BJ (cell line): ENCODE results near the gene TFF1. TPM values are rescaled to one million over a fixed set of nuclear protein-coding genes. Genes with fewer than 3 reads are reported as not detected.

ENCODE experiments used
- CTCF ChIA-PET: fragments of 350-600 bp; formaldehyde crosslinking; extraction: SDS; loops from one replicate; lab custom pipeline; 2021; ENCODE audit warnings: antibody characterized with exemption, inconsistent platforms; lab: Yijun Ruan, JAX
- POLR2A ChIA-PET: fragments of 300-600 bp; sonication (Branson Sonifier 250); formaldehyde crosslinking; extraction: SDS; loops from one replicate; lab custom pipeline; 2021; ENCODE audit warnings: antibody characterized with exemption; lab: Charles Lee
- DNase-seq: peaks from one replicate; pipeline ENCODE4 v3.0.0-alpha.2; 2011; ENCODE audit warnings: low read depth
- H3K27me3 ChIP-seq: 2 replicates; pipeline ENCODE4 v1.6.0; 2011; ENCODE audit warnings: low read length; ENCODE audit not compliant: control insufficient read depth, insufficient read depth
- H3K36me3 ChIP-seq: 2 replicates; pipeline ENCODE4 v1.5.1; 2011; ENCODE audit warnings: low read length; ENCODE audit not compliant: control insufficient read depth, insufficient read depth
- H3K4me3 ChIP-seq: 2 replicates; pipeline ENCODE4 v1.5.1; 2011; ENCODE audit warnings: low read depth, mild to moderate bottlenecking, control low read depth, low read length
- polyA plus RNA-seq: library from polyadenylated mRNA; depleted of rRNA; stranded (reverse); fragments of >200 nt; gene quantifications from 2 replicates; pipeline ENCODE4 v1.2.3, GENCODE V29; 2011
- TF ChIP-seq, protein P1 (sequence below): IDR thresholded peaks from 2 replicates; pipeline ENCODE4 v1.5.1; 2011; ENCODE audit warnings: low read depth, mild to moderate bottlenecking, control low read depth, inconsistent platforms, low read length, moderate library complexity; ENCODE audit not compliant: insufficient read depth

Gene TFF1
- polyA plus RNA-seq, 1 experiment, result not detected

DNA sequence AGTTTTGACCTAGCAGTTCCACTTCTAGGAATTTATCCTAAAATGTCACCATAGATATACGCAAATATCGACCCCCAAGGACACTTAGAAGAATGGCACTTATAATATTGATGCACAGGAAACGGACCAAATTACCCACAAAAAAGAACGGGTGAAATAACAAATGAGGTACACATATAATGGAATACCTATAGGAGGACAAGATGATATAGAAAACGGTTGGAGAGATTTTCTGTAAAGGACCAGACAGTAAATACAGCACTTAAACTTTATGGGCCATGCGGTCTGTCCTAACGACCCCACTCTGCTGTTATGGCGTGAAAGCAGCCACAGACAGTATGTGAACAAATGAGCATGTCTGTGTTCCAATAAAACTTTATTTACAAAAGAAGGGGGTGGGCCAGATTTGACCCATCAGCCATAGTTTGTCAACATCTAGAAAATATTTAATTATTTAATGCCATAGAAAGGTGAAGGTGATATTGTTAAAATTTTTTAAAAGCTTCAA lies 27.2 kb upstream of the TFF1 start:
- H3K4me3 ChIP-seq, result no peak overlapping the region
- ChIA-PET POLR2A (interaction anchor here (0.6 kb wide), 1 partner anchor 8 kb away, joined by 7 read pairs; no protein-coding TSS in a partner anchor), CTCF (interaction anchor here (1.5 kb wide), 1 partner anchor 12 kb away, joined by 3 read pairs; no protein-coding TSS in a partner anchor)
- H3K36me3 ChIP-seq, result no peaks in the 10 kb centered on the region
- TF ChIP-seq, protein P1, sequence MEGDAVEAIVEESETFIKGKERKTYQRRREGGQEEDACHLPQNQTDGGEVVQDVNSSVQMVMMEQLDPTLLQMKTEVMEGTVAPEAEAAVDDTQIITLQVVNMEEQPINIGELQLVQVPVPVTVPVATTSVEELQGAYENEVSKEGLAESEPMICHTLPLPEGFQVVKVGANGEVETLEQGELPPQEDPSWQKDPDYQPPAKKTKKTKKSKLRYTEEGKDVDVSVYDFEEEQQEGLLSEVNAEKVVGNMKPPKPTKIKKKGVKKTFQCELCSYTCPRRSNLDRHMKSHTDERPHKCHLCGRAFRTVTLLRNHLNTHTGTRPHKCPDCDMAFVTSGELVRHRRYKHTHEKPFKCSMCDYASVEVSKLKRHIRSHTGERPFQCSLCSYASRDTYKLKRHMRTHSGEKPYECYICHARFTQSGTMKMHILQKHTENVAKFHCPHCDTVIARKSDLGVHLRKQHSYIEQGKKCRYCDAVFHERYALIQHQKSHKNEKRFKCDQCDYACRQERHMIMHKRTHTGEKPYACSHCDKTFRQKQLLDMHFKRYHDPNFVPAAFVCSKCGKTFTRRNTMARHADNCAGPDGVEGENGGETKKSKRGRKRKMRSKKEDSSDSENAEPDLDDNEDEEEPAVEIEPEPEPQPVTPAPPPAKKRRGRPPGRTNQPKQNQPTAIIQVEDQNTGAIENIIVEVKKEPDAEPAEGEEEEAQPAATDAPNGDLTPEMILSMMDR, result no peak
- DNase-seq, result no peak
- H3K27me3 ChIP-seq, result no peaks in the 10 kb centered on the region

DNA sequence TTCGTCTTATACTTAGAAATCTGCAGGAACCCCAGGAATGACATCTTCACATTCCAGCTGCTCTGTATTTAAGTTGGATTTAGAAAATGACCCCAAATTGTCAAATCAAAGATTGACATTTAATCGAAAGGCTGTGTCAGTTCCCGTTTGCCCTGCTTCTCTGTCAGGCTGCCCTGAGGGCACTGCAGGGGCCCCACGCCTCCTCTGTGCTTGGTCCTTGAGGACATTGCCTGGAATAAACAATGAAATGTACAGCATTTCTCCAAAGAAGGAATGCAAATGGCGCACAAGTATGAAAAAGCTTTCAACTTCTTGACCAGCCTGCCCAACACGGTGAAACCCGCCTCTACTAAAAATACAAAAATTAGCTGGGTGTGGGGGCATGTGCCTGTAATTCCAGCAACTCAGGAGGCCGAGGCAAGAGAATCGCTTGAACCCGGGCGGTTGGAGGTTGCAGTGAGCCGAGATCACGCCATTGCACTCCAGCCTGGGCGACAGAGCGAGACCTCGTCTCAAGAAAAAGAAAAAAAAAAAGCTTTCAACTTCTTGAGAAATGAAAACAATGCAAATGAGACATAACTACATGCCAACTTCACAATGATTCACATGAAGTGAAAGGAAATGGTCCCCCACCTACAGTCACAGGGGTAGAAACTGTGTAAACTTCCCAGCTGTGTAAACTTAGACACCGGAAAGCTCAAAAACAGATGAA lies 26.6 kb upstream of the TFF1 start:
- TF ChIP-seq, protein P1, result no peak
- Histone ChIP-seq H3K27me3 (no peaks in the 10 kb centered on the region), H3K36me3 (no peaks in the 10 kb centered on the region), H3K4me3 (no peak overlapping the region)
- ChIA-PET POLR2A (interaction anchor here (0.6 kb wide), 1 partner anchor 8 kb away, joined by 7 read pairs; no protein-coding TSS in a partner anchor), CTCF (interaction anchor here (1.5 kb wide), 1 partner anchor 11 kb away, joined by 3 read pairs; no protein-coding TSS in a partner anchor)
- no peak for DNase-seq

GRCh38 chr21:42391297-42391696 lies 25.0 kb upstream of the TFF1 start:
- Histone ChIP-seq H3K4me3 (no peak overlapping the region), H3K27me3 (no peaks in the 10 kb centered on the region), H3K36me3 (no peaks in the 10 kb centered on the region)
- ChIA-PET CTCF (no interaction called here), POLR2A (no interaction called here)
- TF ChIP-seq, protein P1, result no peak
- DNase-seq, result no peak

DNA sequence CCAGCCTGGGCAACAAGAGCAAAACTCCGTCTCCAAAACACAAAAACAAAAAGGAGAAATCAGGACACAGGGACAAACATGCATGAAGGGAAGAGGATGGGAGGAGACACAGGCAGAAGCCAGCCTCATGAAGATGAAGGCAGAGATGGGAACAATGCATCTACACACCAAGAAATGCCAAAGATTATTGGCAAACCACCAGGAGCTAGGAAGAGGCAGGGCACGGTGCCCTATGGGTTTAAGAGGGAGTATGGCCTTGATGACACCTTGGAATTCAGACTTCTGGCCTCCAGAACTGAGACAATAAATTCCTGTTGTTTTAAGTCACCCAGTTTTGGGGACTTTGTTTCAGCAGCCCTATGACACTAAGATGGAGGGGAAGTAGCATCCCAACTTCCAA lies 24.4 kb upstream of the TFF1 start:
- no peaks in the 10 kb centered on the region for H3K36me3 ChIP-seq
- no peak overlapping the region for H3K4me3 ChIP-seq
- DNase-seq, result no peak
- TF ChIP-seq, protein P1, result no peak
- POLR2A ChIA-PET, result no interaction called here
- no peaks in the 10 kb centered on the region for H3K27me3 ChIP-seq
- CTCF ChIA-PET, result no interaction called here

- H3K4me3 ChIP-seq, result no peak overlapping the region
- TF ChIP-seq, protein P1, result no peak
- DNase-seq, result no peak
- ChIA-PET CTCF (no interaction called here), POLR2A (no interaction called here)
- H3K36me3 ChIP-seq, result no peaks in the 10 kb centered on the region
- H3K27me3 ChIP-seq, result no peaks in the 10 kb centered on the region
Observed at GRCh38 chr21:42390193-42390592, 23.9 kb upstream of the TFF1 start.
